K562 (cell line): ENCODE measurements around the gene SACM1L. TPM values are rescaled to one million over a fixed set of nuclear protein-coding genes. Genes with fewer than 3 reads are reported as not detected.
A peak's percentile ranks its signal among the peaks of the same experiment; 100 is the strongest.

Experiments used
- ATAC-seq: fragments of 200-7000 bp; cut with Tn5 transposase; 3 replicates; pipeline ENCODE4 v1.9.1; 2020; ENCODE audit warnings: moderate library complexity
- BruUV-seq: library from RNA; stranded (reverse); fragments of 400-500 nt; replicated peaks from 2 replicates; lab custom pipeline; 2021; lab: Mats Ljungman, UMichigan
- CTCF ChIA-PET: fragments of 300-600 bp; formaldehyde crosslinking; extraction: SDS; loops from one replicate; lab custom pipeline; 2021; ENCODE audit warnings: low intra/inter-chr PET ratio; lab: Yijun Ruan, JAX
- POLR2A ChIA-PET: fragments of 300-600, 350-650 bp; sonication (Branson Sonifier 250); formaldehyde crosslinking; extraction: SDS; loops from one replicate; lab custom pipeline; 2021; ENCODE audit warnings: antibody characterized with exemption, inconsistent platforms; lab: Yijun Ruan, JAX
- DNase-seq, 4 experiments: peaks; one replicate each; pipeline versions ENCODE4 v3.0.0 to v3.0.0-alpha.2; 2011 to 2018; ENCODE audit warnings: low spot score in 3 of 4, mixed read lengths in 3 of 4; ENCODE audit errors: extremely low read depth in 1 of 4
- FAIRE-seq: peaks from 2 replicates; lab custom pipeline; 2011; peaks lifted over from hg19 to GRCh38; lab: Jason Lieb, UNC
- H2AFZ ChIP-seq: 2 replicates; pipeline ENCODE4 v1.6.0; 2011; ENCODE audit warnings: low read depth, low read length, control low read depth, inconsistent platforms
- H3K27ac ChIP-seq: fragments of 200-600 bp; 3 replicates; pipeline ENCODE4 v1.8.0; 2011; ENCODE audit warnings: low read depth, mild to moderate bottlenecking, control low read depth, inconsistent platforms, low read length, moderate library complexity, mixed read lengths; ENCODE audit errors: extremely low read depth
- H3K27me3 ChIP-seq, 2 experiments: fragments of 300-600 bp in 1 of 2; 2 replicates in 1 of 2; 3 replicates in 1 of 2; pipeline versions ENCODE4 v1.6.0 to v1.8.0; 2011; ENCODE audit warnings: inconsistent platforms in 2 of 2, low read length in 2 of 2, mild to moderate bottlenecking in 1 of 2, mixed read lengths in 1 of 2, moderate library complexity in 1 of 2; ENCODE audit not compliant: control insufficient read depth in 2 of 2, insufficient read depth in 2 of 2
- H3K36me3 ChIP-seq: fragments of 300-600 bp; 3 replicates; pipeline ENCODE4 v1.8.0; 2011; ENCODE audit warnings: mild to moderate bottlenecking, low read length, inconsistent platforms; ENCODE audit not compliant: control insufficient read depth, insufficient read depth
- H3K4me1 ChIP-seq, 2 experiments: fragments of 200-600 bp in 1 of 2; replicated peaks in 1 of 2; 2 replicates in 1 of 2; 3 replicates in 1 of 2; pipeline versions ENCODE4 v1.5.1 to v1.8.0; 2011; ENCODE audit warnings: inconsistent platforms in 2 of 2, low read length in 2 of 2, mild to moderate bottlenecking in 1 of 2, mixed read lengths in 1 of 2, moderate library complexity in 1 of 2; ENCODE audit not compliant: control insufficient read depth in 2 of 2, insufficient read depth in 2 of 2
- H3K4me2 ChIP-seq: 2 replicates; pipeline ENCODE4 v1.6.1; 2011; ENCODE audit warnings: low read length, control low read depth, inconsistent platforms, mixed read lengths; ENCODE audit not compliant: insufficient read depth
- H3K4me3 ChIP-seq: fragments of 200-600 bp; sonication (generic), shearing (Covaris generic); 2 replicates; pipeline ENCODE4 v1.5.1; 2016; ENCODE audit warnings: control low read depth, inconsistent platforms
- H3K79me2 ChIP-seq: fragments of 200-600 bp; 3 replicates; pipeline ENCODE4 v1.8.0; 2011; ENCODE audit warnings: low read length, inconsistent platforms; ENCODE audit not compliant: control insufficient read depth, insufficient read depth
- H3K9ac ChIP-seq, 2 experiments: 2 replicates each; pipeline versions ENCODE4 v1.6.0 to v1.6.1; 2011; ENCODE audit warnings: low read depth in 2 of 2, low read length in 2 of 2, control low read depth in 1 of 2, inconsistent platforms in 1 of 2, mild to moderate bottlenecking in 1 of 2, mixed read lengths in 1 of 2; ENCODE audit not compliant: insufficient read depth in 1 of 2
- H3K9me1 ChIP-seq: one replicate; pipeline ENCODE4 v1.6.0; 2011; ENCODE audit warnings: inconsistent platforms, mild to moderate bottlenecking, low read length, moderate library complexity; ENCODE audit not compliant: control insufficient read depth, insufficient read depth
- H3K9me3 ChIP-seq: replicated peaks from 2 replicates; pipeline ENCODE4 v1.5.1; 2011; ENCODE audit warnings: low read depth, low read length, inconsistent platforms; ENCODE audit not compliant: control insufficient read depth, insufficient read depth
- H4K20me1 ChIP-seq: replicated peaks from 2 replicates; pipeline ENCODE4 v1.6.1; 2011; ENCODE audit warnings: low read length, inconsistent platforms, mixed read lengths; ENCODE audit not compliant: control insufficient read depth, insufficient read depth
- ATF6 ChIP-seq: sonication (generic); formaldehyde crosslinking; IDR thresholded peaks from 2 replicates; pipeline ENCODE4 v1.4.0; 2020; ENCODE audit warnings: mild to moderate bottlenecking, missing genetic modification reagents
- CSDE1 ChIP-seq, 2 experiments: fragments of 450-650 bp; IDR thresholded peaks; 2 replicates each; pipeline ENCODE4 v1.6.1; 2016; ENCODE audit warnings: mild to moderate bottlenecking in 1 of 2
- MCM3 ChIP-seq: fragments of 450-650 bp; IDR thresholded peaks from 2 replicates; pipeline ENCODE4 v1.6.1; 2016
- SP1 ChIP-seq: sonication (generic); formaldehyde crosslinking; IDR thresholded peaks from 2 replicates; pipeline ENCODE4 v1.8.1; 2022; ENCODE audit warnings: mild to moderate bottlenecking, missing genetic modification reagents
- SRF ChIP-seq, 2 experiments: fragments of 250-450, 450-650 bp in 1 of 2; sonication (Bioruptor Pico) in 1 of 2; sonication (generic) in 1 of 2; formaldehyde crosslinking; IDR thresholded peaks; 2 replicates each; pipeline versions ENCODE4 v1.5.0 to v1.5.1; 2020 to 2022; ENCODE audit warnings: mild to moderate bottlenecking in 1 of 2, missing genetic modification reagents in 1 of 2
- WGBS: fragments of 100-300 bp; shearing (Covaris generic); methylation state at CpG from one replicate; pipeline ENCODE4 v1.1.6; 2016; ENCODE audit warnings: low coverage, mixed read lengths; ENCODE audit not compliant: insufficient coverage; ENCODE audit errors: missing lambda C conversion rate; 5-methylcytosine and 5-hydroxymethylcytosine counted together
- in situ Hi-C: fragments of 300-500 bp; cut with MboI; formaldehyde crosslinking; loops from 4 replicates; pipeline ENCODE4 v1.15.0; 2018; ENCODE audit warnings: inconsistent platforms, mixed read lengths
- intact Hi-C: fragments of 100-400 bp; cut with micrococcal nuclease; formaldehyde crosslinking; loops from 2 replicates; pipeline ENCODE4 v1.14.2; 2022
- polyA plus RNA-seq, 8 experiments: library from polyadenylated mRNA; depleted of rRNA in 4 of 8; stranded (reverse) in 5 of 8; unstranded in 3 of 8; fragments of >200 nt; fragmentation: Nextera tagmentation in 2 of 8; fragmentation: Illumina TruSeq in 1 of 8; extraction: Ambion mirVana in 2 of 8; extraction: Trizol in 1 of 8; gene quantifications; 2 replicates each; pipeline versions ENCODE4 v1.2.1 to v1.2.3, GENCODE V29; 2011 to 2014; ENCODE audit warnings: inconsistent platforms in 1 of 8, missing spikeins in 1 of 8
- total RNA-seq, 7 experiments: library from RNA; depleted of rRNA in 6 of 7; stranded (reverse); fragments of >200 nt in 6 of 7; fragmentation: Illumina TruSeq in 2 of 7; extraction: Trizol in 2 of 7; gene quantifications; 2 replicates each; pipeline versions ENCODE4 v1.2.1 to v1.2.3, GENCODE V29; 2011 to 2021; ENCODE audit warnings: low replicate concordance in 1 of 7

SACM1L gene
- total and polyA plus RNA-seq, 9 of the 15 experiments (the other 6 are each of a cell fraction or from before 2014, with no cell fraction given) = 25.7 to 67.2 (median 40.3) TPM

- no TSS peak for BruUV-seq
- Histone ChIP-seq H3K4me1 (peaks cover 0 to 10% of the 10 kb centered on the region in 2 experiments; a peak in 2 of 5 replicates), H3K4me2 (no peak overlapping the region), H3K9me1 (no peaks in the 10 kb centered on the region), H2AFZ (no peak overlapping the region), H3K9ac (no peak overlapping the region), H3K9me3 (0 out of 2 replicates have a peak, but pooled peaks cover 2% of the 10 kb centered on the region), H3K27me3 (peaks cover 51 to 63% of the 10 kb centered on the region in 2 experiments), H4K20me1 (no peaks in the 10 kb centered on the region), H3K36me3 (no peaks in the 10 kb centered on the region), H3K27ac (no peak overlapping the region), H3K4me3 (no peak overlapping the region), H3K79me2 (no peaks in the 10 kb centered on the region)
- ChIA-PET CTCF (no interaction called here), POLR2A (interaction anchor here (1.2 kb wide), 1 partner anchor 8 kb away, joined by 3 read pairs; no protein-coding TSS in a partner anchor)
- in situ Hi-C loops = no loop called here
- ATAC-seq = no peak
- TF ChIP-seq CSDE1 (IDR thresholded peaks at IDR 0.05) = no peak
- no peak for TF ChIP-seq ATF6
- no peak for TF ChIP-seq SP1 (CRISPR knock-in tag)
- TF ChIP-seq SRF (CRISPR knock-in tag; IDR thresholded peaks at IDR 0.05) = no peak
- TF ChIP-seq MCM3 = peak; percentile 60; the same call in 1 of the 2 replicates
- 1% methylated on average over 5 of the region's 5 CpGs for WGBS
- no peak for DNase-seq
- FAIRE-seq = no peak
- intact Hi-C loops = no loop called here
These were observed 105.0 kb downstream of the SACM1L start for GRCh38 chr3:45794177-45794560.
